ENCODE measurements around the gene ANKRD17. TPM values are rescaled to one million over a fixed set of nuclear protein-coding genes. Genes with fewer than 3 reads are reported as not detected.

ANKRD17 gene
- total and polyA plus RNA-seq, 2 donors (not counting 3 experiments of a cell fraction or from before 2014, with no cell fraction given), result 33.3 to 64.4 TPM

DNA sequence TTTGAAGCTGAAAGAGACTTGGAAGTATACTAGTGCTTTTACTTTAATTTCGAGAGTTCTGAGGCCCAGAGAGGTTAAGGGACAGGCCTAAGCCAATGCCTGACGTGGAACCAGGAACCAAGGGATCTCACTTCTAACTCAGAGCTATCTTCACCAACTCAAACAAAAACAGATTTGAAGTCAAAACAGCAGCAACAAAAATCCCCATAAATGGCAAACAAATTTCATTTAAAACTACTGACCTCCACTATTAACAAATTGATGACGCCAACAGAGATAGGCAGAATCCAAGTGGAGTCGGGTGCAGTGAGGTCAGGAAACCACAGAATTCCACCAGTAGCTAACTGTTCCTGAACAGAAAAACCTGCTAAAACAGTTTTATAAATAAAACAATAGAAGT, 194.1 kb downstream of the ANKRD17 start:
- Histone ChIP-seq H3K4me3 (replicated peaks in 1 of 3; ENCODE audit: insufficient read depth in 1 of 3, low read depth in 1 of 3, low read length in 3 of 3) (no peak overlapping the region), H3K36me3 (ENCODE audit: control insufficient read depth in 2 of 2, extremely low read depth in 1 of 2, insufficient read depth in 2 of 2, low read length in 2 of 2) (peaks cover 2 to 7% of the 10 kb centered on the region in 2 experiments), H3K9me1 (replicated peaks; ENCODE audit: control insufficient read depth, extremely low read depth, insufficient read depth, low read length) (no peaks in the 10 kb centered on the region), H2AFZ (ENCODE audit: low read depth, low read length) (no peak overlapping the region), H3K27me3 (ENCODE audit: control insufficient read depth in 2 of 2, insufficient read depth in 2 of 2, low read length in 2 of 2) (no peaks in the 10 kb centered on the region), H4K20me1 (replicated peaks; ENCODE audit: control insufficient read depth, extremely low read depth, insufficient read depth, low read length) (no peaks in the 10 kb centered on the region), H3K4me1 (ENCODE audit: control insufficient read depth, extremely low read depth, insufficient read depth, low read length) (peaks cover 9% of the 10 kb centered on the region), H3K79me2 (ENCODE audit: control insufficient read depth, insufficient read depth, low read length) (peaks cover 8% of the 10 kb centered on the region), H3K4me2 (ENCODE audit: insufficient read depth, low read length) (no peak overlapping the region), H3K9me3 (replicated peaks; ENCODE audit: control insufficient read depth, insufficient read depth, low read length) (no peaks in the 10 kb centered on the region), H3K9ac (replicated peaks; ENCODE audit: extremely low read depth, insufficient read depth, low read length) (no peak overlapping the region), H3K27ac (ENCODE audit: insufficient read depth, low read depth, low read length) (no peak overlapping the region)
- no TSS peak for BruUV-seq (replicated peaks)
- CTCF ChIA-PET, result interaction anchor here (1.5 to 1.6 kb wide), 2 partner anchors 26 to 193 kb away, joined by 3 to 5 read pairs; no protein-coding TSS in a partner anchor
- intact Hi-C loops (cut with micrococcal nuclease), result no loop called here
- POLR2A ChIA-PET, result no interaction called here
- FAIRE-seq, result no peak
- no peak for TF ChIP-seq POLR2A (IDR thresholded peaks at IDR 0.05; ENCODE audit: low read depth, low read length)
- TF ChIP-seq, protein P1, sequence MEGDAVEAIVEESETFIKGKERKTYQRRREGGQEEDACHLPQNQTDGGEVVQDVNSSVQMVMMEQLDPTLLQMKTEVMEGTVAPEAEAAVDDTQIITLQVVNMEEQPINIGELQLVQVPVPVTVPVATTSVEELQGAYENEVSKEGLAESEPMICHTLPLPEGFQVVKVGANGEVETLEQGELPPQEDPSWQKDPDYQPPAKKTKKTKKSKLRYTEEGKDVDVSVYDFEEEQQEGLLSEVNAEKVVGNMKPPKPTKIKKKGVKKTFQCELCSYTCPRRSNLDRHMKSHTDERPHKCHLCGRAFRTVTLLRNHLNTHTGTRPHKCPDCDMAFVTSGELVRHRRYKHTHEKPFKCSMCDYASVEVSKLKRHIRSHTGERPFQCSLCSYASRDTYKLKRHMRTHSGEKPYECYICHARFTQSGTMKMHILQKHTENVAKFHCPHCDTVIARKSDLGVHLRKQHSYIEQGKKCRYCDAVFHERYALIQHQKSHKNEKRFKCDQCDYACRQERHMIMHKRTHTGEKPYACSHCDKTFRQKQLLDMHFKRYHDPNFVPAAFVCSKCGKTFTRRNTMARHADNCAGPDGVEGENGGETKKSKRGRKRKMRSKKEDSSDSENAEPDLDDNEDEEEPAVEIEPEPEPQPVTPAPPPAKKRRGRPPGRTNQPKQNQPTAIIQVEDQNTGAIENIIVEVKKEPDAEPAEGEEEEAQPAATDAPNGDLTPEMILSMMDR (IDR thresholded peaks at IDR 0.05; ENCODE audit: extremely low read depth in 1 of 2, insufficient read depth in 1 of 2, low read depth in 1 of 2, low read length in 2 of 2), result no peak
- TF ChIP-seq FOS (IDR thresholded peaks at IDR 0.05; ENCODE audit: borderline replicate concordance, insufficient read depth, low read length), result no peak
- no peak for TF ChIP-seq MYC (IDR thresholded peaks at IDR 0.05; ENCODE audit: low read depth, low read length)
- TF ChIP-seq GATA2 (IDR thresholded peaks at IDR 0.05; ENCODE audit: insufficient read depth, insufficient read length, low read depth, low read length), result no peak
- no peak for TF ChIP-seq POLR2AphosphoS5 (IDR thresholded peaks at IDR 0.05; ENCODE audit: insufficient read depth, low read depth, low read length)
- TF ChIP-seq JUN (IDR thresholded peaks at IDR 0.05; ENCODE audit: borderline replicate concordance, insufficient read depth, insufficient read length, low read depth), result no peak
- TF ChIP-seq EZH2 (IDR thresholded peaks at IDR 0.05; ENCODE audit: borderline replicate concordance, low read depth, low read length, severe bottlenecking), result no peak
- no peak for TF ChIP-seq MAX (IDR thresholded peaks at IDR 0.05; ENCODE audit: insufficient read depth, insufficient read length)
- no peak for DNase-seq (ENCODE audit: low read depth, low spot score)
- dilution Hi-C loops (cut with MboI; ENCODE audit: extremely low pct_ligation_motif_present, low sequenced_read_pairs), result no loop called here
